Retinal pigment epithelial cell (primary cell): ENCODE data around the gene MND1.

Experiments
- DNase-seq: peaks from one replicate; pipeline ENCODE4 v3.0.0-alpha.2; 2010; ENCODE audit warnings: low read depth
- H3K4me3 ChIP-seq: 2 replicates; pipeline ENCODE4 v1.5.1; 2011; ENCODE audit warnings: mild to moderate bottlenecking, low read length, control low read depth, moderate library complexity
- CTCF ChIP-seq: conservative IDR thresholded peaks from 2 replicates; pipeline ENCODE4 v1.5.1; 2011; ENCODE audit warnings: low read depth, low read length, control low read depth, inconsistent platforms

The MND1 gene

GRCh38 chr4:153420361-153420760 lies 75.9 kb downstream of the MND1 start:
- TF ChIP-seq CTCF = no peak
- H3K4me3 ChIP-seq = no peak overlapping the region
- DNase-seq = no peak

- no peak overlapping the region for H3K4me3 ChIP-seq
- DNase-seq = no peak
- TF ChIP-seq CTCF = no peak
These were observed 77.5 kb downstream of the MND1 start for GRCh38 chr4:153421941-153422340.

- TF ChIP-seq CTCF = no peak
- DNase-seq = no peak
- no peak overlapping the region for H3K4me3 ChIP-seq
These were observed 81.9 kb downstream of the MND1 start for GRCh38 chr4:153426207-153426885.

GRCh38 chr4:153427363-153428071 lies 83.0 kb downstream of the MND1 start:
- peak; percentile 91 for DNase-seq
- no peak for TF ChIP-seq CTCF
- H3K4me3 ChIP-seq = no peak overlapping the region

- TF ChIP-seq CTCF = no peak
These were observed 84.5 kb downstream of the MND1 start for GRCh38 chr4:153428941-153429475.

GRCh38 chr4:153432965-153433753 lies 88.7 kb downstream of the MND1 start:
- H3K4me3 ChIP-seq = no peak overlapping the region
- TF ChIP-seq CTCF = peak; percentile 49
- no peak for DNase-seq

More at GRCh38 chr4:153428941-153429475, 84.5 kb downstream of the MND1 start:
- DNase-seq = no peak
- H3K4me3 ChIP-seq = no peak overlapping the region
